ENCODE data around the gene CEACAM19.
"Not testable (repeated sequence)": the region's sequence is repeated elsewhere in the genome, so short reads cannot be mapped to it uniquely, and the experiment has no call there.

CEACAM19 gene

GRCh38 chr19:44677019-44677811 lies 5.9 kb downstream of the CEACAM19 start:
- no peak overlapping the region; the same call in 1 of the 2 replicates for H3K27ac ChIP-seq (ENCODE audit: low read depth, low read length)
- no peaks in the 10 kb centered on the region for H3K36me3 ChIP-seq (ENCODE audit: control insufficient read depth, insufficient read depth, low read length)
- no peak overlapping the region for H3K9ac ChIP-seq (ENCODE audit: low read length)
- no peaks in the 10 kb centered on the region for H3K9me3 ChIP-seq (ENCODE audit: control insufficient read depth, insufficient read depth, low read depth, low read length)
- H3K4me1 ChIP-seq (ENCODE audit: control insufficient read depth, insufficient read depth, low read length): peaks cover 4% of the 10 kb centered on the region; the same call in 1 of the 2 replicates
- no peak overlapping the region for H3K4me3 ChIP-seq (ENCODE audit: low read depth, low read length)
- no peaks in the 10 kb centered on the region for H3K27me3 ChIP-seq (ENCODE audit: control insufficient read depth, insufficient read depth, low read length)

GRCh38 chr19:44680536-44680935 lies 9.3 kb downstream of the CEACAM19 start:
- H3K27ac ChIP-seq (ENCODE audit: low read depth, low read length): no peak overlapping the region
- H3K4me3 ChIP-seq (ENCODE audit: low read depth, low read length): no peak overlapping the region
- H3K27me3 ChIP-seq (ENCODE audit: control insufficient read depth, insufficient read depth, low read length): no peaks in the 10 kb centered on the region
- no peaks in the 10 kb centered on the region for H3K9me3 ChIP-seq (ENCODE audit: control insufficient read depth, insufficient read depth, low read depth, low read length)
- peaks cover 9% of the 10 kb centered on the region; the same call in 1 of the 2 replicates for H3K4me1 ChIP-seq (ENCODE audit: control insufficient read depth, insufficient read depth, low read length)
- no peak overlapping the region for H3K9ac ChIP-seq (ENCODE audit: low read length)
- H3K36me3 ChIP-seq (ENCODE audit: control insufficient read depth, insufficient read depth, low read length): no peaks in the 10 kb centered on the region

- H3K27me3 ChIP-seq (ENCODE audit: control insufficient read depth, insufficient read depth, low read length): no peaks in the 10 kb centered on the region
- H3K9me3 ChIP-seq (ENCODE audit: control insufficient read depth, insufficient read depth, low read depth, low read length): no peaks in the 10 kb centered on the region
- H3K9ac ChIP-seq (ENCODE audit: low read length): no peak overlapping the region
- H3K4me3 ChIP-seq (ENCODE audit: low read depth, low read length): no peak overlapping the region
- H3K27ac ChIP-seq (ENCODE audit: low read depth, low read length): no peak overlapping the region
- no peaks in the 10 kb centered on the region for H3K36me3 ChIP-seq (ENCODE audit: control insufficient read depth, insufficient read depth, low read length)
- H3K4me1 ChIP-seq (ENCODE audit: control insufficient read depth, insufficient read depth, low read length): peaks cover 14% of the 10 kb centered on the region; the same call in 1 of the 2 replicates
These were observed 10.9 kb downstream of the CEACAM19 start for GRCh38 chr19:44681992-44682790.

DNA sequence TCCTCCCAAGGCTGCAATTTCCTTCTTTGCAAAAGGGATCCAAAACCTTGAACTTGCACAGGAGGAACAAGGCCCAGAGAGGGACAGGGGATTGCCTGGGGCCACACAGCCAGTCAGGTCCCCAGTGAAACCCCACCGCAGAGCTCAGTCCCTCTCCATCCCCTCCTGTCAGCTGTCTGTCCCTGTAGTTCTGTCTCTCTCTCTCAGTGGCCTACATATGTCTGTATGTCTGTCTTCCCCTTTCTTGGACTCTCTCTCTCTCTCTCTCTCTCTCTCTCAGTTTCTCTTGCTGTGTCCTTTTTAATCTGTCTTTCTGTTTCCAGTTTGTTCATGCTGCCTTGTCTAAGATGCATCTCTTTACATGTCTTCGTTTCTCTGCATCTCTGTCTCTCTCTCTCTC lies 11.5 kb downstream of the CEACAM19 start:
- no peaks in the 10 kb centered on the region for H3K36me3 ChIP-seq (ENCODE audit: control insufficient read depth, insufficient read depth, low read length)
- peaks cover 11% of the 10 kb centered on the region; the same call in 1 of the 2 replicates for H3K4me1 ChIP-seq (ENCODE audit: control insufficient read depth, insufficient read depth, low read length)
- H3K27ac ChIP-seq (ENCODE audit: low read depth, low read length): no peak overlapping the region
- no peak overlapping the region for H3K4me3 ChIP-seq (ENCODE audit: low read depth, low read length)
- no peaks in the 10 kb centered on the region for H3K9me3 ChIP-seq (ENCODE audit: control insufficient read depth, insufficient read depth, low read depth, low read length)
- H3K9ac ChIP-seq (ENCODE audit: low read length): no peak overlapping the region
- no peaks in the 10 kb centered on the region for H3K27me3 ChIP-seq (ENCODE audit: control insufficient read depth, insufficient read depth, low read length)

GRCh38 chr19:44683434-44684210 lies 12.3 kb downstream of the CEACAM19 start:
- H3K36me3 ChIP-seq (ENCODE audit: control insufficient read depth, insufficient read depth, low read length): no peaks in the 10 kb centered on the region
- no peaks in the 10 kb centered on the region for H3K27me3 ChIP-seq (ENCODE audit: control insufficient read depth, insufficient read depth, low read length)
- no peak overlapping the region for H3K4me3 ChIP-seq (ENCODE audit: low read depth, low read length)
- H3K4me1 ChIP-seq (ENCODE audit: control insufficient read depth, insufficient read depth, low read length): peaks cover 11% of the 10 kb centered on the region; the same call in 1 of the 2 replicates
- no peaks in the 10 kb centered on the region for H3K9me3 ChIP-seq (ENCODE audit: control insufficient read depth, insufficient read depth, low read depth, low read length)
- H3K27ac ChIP-seq (ENCODE audit: low read depth, low read length): no peak overlapping the region
- no peak overlapping the region for H3K9ac ChIP-seq (ENCODE audit: low read length)

DNA sequence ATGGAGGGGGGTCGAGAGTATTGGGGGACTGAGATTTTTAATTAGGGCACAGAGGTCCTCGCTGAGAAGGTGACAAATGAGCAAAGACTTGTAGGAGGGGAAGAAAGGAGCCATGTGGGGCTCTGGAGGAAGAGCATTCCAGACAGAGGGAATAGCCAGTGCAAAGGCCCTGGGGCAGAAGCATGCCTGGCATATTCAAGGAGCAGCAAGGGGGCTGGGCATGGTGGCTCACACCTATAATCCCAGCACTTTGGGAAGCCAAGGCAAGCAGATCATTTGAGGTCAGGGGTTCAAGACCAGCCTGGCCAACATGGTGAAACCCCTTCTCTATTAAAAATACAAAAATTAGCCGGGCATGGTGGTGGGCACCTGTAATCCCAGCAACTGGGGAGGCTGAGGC lies 13.1 kb downstream of the CEACAM19 start:
- peak overlapping the region; percentile 4; the same call in 1 of the 2 replicates for H3K27ac ChIP-seq (ENCODE audit: low read depth, low read length)
- peaks cover 12% of the 10 kb centered on the region for H3K4me1 ChIP-seq (ENCODE audit: control insufficient read depth, insufficient read depth, low read length)
- not testable (repeated sequence) for H3K9ac ChIP-seq (ENCODE audit: low read length); H3K4me3 ChIP-seq (ENCODE audit: low read depth, low read length); H3K36me3 ChIP-seq (ENCODE audit: control insufficient read depth, insufficient read depth, low read length); H3K9me3 ChIP-seq (ENCODE audit: control insufficient read depth, insufficient read depth, low read depth, low read length); H3K27me3 ChIP-seq (ENCODE audit: control insufficient read depth, insufficient read depth, low read length)

DNA sequence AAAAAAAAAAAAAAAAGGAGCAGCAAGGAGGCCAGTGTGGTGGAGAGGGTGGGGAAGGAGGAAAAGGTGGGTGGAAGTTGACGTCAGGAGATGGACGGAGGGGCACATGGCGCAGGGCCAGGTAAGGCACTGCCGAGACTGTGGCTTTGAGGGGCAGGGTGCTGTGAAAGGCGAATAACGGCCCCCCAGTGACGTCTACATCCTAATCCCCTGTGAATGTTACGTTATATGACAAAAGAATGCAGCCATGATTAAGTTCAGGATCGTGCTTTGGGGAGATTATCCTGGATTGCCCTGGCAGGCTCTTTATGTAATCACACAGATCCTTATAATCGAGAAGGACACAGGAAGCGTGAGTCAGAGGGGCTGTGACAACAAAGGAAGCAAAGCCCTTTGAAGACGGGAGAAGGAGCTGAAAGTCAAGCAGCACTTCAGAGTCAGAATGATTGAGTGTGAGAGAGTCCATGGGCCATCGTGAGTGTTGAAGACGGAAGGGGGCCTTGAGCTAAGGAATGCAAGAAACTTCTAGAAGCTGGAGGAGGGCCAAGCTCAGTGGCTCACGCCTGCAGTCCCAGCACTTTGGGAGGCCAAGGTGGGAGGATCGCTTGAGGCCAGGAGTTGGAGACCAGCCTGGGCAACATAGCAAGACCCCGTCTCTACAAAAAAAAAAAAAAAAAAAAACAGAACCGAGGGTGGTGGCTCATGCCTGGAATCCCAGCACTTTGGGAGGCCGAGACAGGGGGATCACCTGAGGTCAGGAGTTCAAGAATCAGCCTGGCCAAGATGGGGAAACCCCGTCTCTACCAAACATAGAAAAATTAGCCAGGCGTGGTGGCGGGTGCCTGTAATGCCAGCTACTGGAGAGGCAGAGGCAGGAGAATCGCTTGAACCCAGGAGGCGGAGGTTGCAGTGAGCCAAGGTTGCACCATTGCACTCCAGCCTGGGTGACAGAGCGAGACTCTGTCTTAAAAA lies 13.9 kb downstream of the CEACAM19 start:
- Histone ChIP-seq H3K9ac (ENCODE audit: low read length) (peak overlapping the region; percentile 52), H3K36me3 (ENCODE audit: control insufficient read depth, insufficient read depth, low read length) (no peaks in the 10 kb centered on the region), H3K4me3 (ENCODE audit: low read depth, low read length) (no peak overlapping the region), H3K27ac (ENCODE audit: low read depth, low read length) (peak overlapping the region; percentile 4; the same call in 1 of the 2 replicates), H3K9me3 (ENCODE audit: control insufficient read depth, insufficient read depth, low read depth, low read length) (no peaks in the 10 kb centered on the region), H3K27me3 (ENCODE audit: control insufficient read depth, insufficient read depth, low read length) (no peaks in the 10 kb centered on the region), H3K4me1 (ENCODE audit: control insufficient read depth, insufficient read depth, low read length) (peaks cover 17% of the 10 kb centered on the region)

GRCh38 chr19:44685877-44686276 lies 14.6 kb downstream of the CEACAM19 start:
- Histone ChIP-seq H3K9ac (ENCODE audit: low read length) (no peak overlapping the region), H3K9me3 (ENCODE audit: control insufficient read depth, insufficient read depth, low read depth, low read length) (no peaks in the 10 kb centered on the region), H3K27ac (ENCODE audit: low read depth, low read length) (no peak overlapping the region), H3K27me3 (ENCODE audit: control insufficient read depth, insufficient read depth, low read length) (no peaks in the 10 kb centered on the region), H3K4me1 (ENCODE audit: control insufficient read depth, insufficient read depth, low read length) (peaks cover 17% of the 10 kb centered on the region), H3K36me3 (ENCODE audit: control insufficient read depth, insufficient read depth, low read length) (no peaks in the 10 kb centered on the region), H3K4me3 (ENCODE audit: low read depth, low read length) (no peak overlapping the region)

- H3K9ac ChIP-seq (ENCODE audit: low read length): no peak overlapping the region
- peaks cover 19% of the 10 kb centered on the region for H3K4me1 ChIP-seq (ENCODE audit: control insufficient read depth, insufficient read depth, low read length)
These were observed 15.6 kb downstream of the CEACAM19 start for GRCh38 chr19:44686896-44687295.

DNA sequence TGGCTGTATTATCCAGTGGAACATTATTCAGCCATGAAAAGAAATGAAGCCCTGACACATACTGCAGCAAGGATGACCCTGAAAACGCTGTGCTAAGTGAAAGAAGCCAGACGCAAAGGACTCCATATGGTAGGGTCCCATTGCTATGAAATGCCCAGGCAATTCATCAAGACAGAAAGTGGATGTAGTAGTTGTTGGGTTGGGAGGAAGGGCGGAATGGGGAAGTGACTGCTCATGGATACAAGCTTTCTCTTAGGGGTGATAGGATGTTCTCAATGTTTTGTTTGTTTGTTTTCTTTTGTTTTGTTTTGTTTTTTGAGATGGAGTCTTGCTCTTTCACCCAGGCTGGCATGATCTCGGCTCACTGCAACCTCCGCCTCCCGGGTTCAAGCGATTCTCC lies 16.6 kb downstream of the CEACAM19 start:
- no peaks in the 10 kb centered on the region for H3K36me3 ChIP-seq (ENCODE audit: control insufficient read depth, insufficient read depth, low read length)
- H3K27ac ChIP-seq (ENCODE audit: low read depth, low read length): no peak overlapping the region

More at GRCh38 chr19:44686896-44687295, 15.6 kb downstream of the CEACAM19 start:
- no peaks in the 10 kb centered on the region for H3K36me3 ChIP-seq (ENCODE audit: control insufficient read depth, insufficient read depth, low read length)
- H3K9me3 ChIP-seq (ENCODE audit: control insufficient read depth, insufficient read depth, low read depth, low read length): no peaks in the 10 kb centered on the region
- H3K27me3 ChIP-seq (ENCODE audit: control insufficient read depth, insufficient read depth, low read length): no peaks in the 10 kb centered on the region
- no peak overlapping the region for H3K4me3 ChIP-seq (ENCODE audit: low read depth, low read length)
- H3K27ac ChIP-seq (ENCODE audit: low read depth, low read length): no peak overlapping the region

More for the DNA sequence above, 16.6 kb downstream of the CEACAM19 start:
- Histone ChIP-seq H3K9me3 (ENCODE audit: control insufficient read depth, insufficient read depth, low read depth, low read length) (no peaks in the 10 kb centered on the region), H3K4me3 (ENCODE audit: low read depth, low read length) (no peak overlapping the region), H3K4me1 (ENCODE audit: control insufficient read depth, insufficient read depth, low read length) (peaks cover 22% of the 10 kb centered on the region), H3K27me3 (ENCODE audit: control insufficient read depth, insufficient read depth, low read length) (no peaks in the 10 kb centered on the region), H3K9ac (ENCODE audit: low read length) (no peak overlapping the region)

All from HUES6 (cell line).